ENCODE measurements around the gene NTHL1.
"Not testable (repeated sequence)": the region's sequence is repeated elsewhere in the genome, so short reads cannot be mapped to it uniquely, and the experiment has no call there.

The NTHL1 gene

DNA sequence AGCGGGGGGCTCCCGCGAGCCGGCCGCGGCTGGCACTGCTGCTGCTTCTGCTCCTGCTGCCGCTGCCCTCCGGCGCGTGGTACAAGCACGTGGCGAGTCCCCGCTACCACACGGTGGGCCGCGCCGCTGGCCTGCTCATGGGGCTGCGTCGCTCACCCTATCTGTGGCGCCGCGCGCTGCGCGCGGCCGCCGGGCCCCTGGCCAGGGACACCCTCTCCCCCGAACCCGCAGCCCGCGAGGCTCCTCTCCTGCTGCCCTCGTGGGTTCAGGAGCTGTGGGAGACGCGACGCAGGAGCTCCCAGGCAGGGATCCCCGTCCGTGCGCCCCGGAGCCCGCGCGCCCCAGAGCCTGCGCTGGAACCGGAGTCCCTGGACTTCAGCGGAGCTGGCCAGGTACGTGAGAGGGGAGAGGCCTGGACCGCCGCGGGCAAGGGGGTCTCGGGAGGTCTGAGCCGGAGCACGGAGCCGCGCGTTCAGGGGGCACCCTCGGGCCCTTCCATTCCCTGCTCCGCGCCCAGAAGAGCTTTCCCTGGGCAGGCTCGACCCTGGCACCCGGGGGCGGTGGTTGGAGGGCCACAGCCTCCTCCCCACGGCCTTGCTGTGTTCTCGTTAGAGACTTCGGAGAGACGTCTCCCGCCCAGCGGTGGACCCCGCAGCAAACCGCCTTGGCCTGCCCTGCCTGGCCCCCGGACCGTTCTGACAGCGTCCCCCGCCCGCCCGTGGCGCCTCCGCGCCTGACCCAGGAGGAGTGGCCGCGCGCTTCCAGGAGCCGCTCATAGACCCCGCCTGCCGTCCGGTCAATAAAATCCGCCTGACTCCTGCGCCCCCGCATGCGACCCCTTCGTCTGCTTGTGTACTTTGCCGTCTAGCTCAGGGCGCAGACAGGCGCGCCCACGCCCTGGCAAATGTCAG is 27.5 kb downstream of the NTHL1 start:
- TF ChIP-seq, protein P1, sequence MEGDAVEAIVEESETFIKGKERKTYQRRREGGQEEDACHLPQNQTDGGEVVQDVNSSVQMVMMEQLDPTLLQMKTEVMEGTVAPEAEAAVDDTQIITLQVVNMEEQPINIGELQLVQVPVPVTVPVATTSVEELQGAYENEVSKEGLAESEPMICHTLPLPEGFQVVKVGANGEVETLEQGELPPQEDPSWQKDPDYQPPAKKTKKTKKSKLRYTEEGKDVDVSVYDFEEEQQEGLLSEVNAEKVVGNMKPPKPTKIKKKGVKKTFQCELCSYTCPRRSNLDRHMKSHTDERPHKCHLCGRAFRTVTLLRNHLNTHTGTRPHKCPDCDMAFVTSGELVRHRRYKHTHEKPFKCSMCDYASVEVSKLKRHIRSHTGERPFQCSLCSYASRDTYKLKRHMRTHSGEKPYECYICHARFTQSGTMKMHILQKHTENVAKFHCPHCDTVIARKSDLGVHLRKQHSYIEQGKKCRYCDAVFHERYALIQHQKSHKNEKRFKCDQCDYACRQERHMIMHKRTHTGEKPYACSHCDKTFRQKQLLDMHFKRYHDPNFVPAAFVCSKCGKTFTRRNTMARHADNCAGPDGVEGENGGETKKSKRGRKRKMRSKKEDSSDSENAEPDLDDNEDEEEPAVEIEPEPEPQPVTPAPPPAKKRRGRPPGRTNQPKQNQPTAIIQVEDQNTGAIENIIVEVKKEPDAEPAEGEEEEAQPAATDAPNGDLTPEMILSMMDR (conservative IDR thresholded peaks at IDR 0.05; ENCODE audit: low read depth, low read length): no peak
- no peak for DNase-seq (ENCODE audit: low read depth)
- peak overlapping the region; percentile 20 for H3K4me3 ChIP-seq (ENCODE audit: low read length)

DNA sequence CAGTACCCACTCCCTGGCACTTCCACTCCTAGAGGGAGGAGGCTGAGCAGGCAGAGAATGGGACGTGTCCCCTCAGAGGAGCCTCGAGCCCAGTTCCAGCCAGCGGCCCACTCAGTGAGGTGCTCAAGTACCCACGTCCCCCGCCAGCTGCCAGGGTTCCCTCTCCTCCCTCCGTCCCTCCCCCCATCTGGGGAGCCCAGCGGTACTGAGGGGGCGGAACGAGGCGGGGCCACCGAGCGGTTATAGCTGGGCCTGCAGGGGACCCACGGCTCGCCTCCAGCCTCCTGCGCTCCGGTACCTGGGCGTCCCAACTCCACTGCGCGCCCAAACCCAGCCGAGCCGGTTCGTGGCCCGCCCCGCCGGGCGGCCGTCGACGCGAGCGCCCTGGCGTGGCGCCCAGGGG is 28.1 kb downstream of the NTHL1 start, which contains the start of gene NPW:
NPW (plus strand) TSS at position 268 of the 403 bp plus-strand sequence.
- peak within 1 kb of the TSS; percentile 20 for H3K4me3 ChIP-seq (ENCODE audit: low read length)
- no peak for DNase-seq (ENCODE audit: low read depth)
- TF ChIP-seq, protein P1 (conservative IDR thresholded peaks at IDR 0.05; ENCODE audit: low read depth, low read length): no peak

GRCh38 chr16:2016407-2016922 is 31.2 kb downstream of the NTHL1 start:
- TF ChIP-seq, protein P1 (conservative IDR thresholded peaks at IDR 0.05; ENCODE audit: low read depth, low read length): peak; percentile 59
- no peak overlapping the region for H3K4me3 ChIP-seq (ENCODE audit: low read length)
- DNase-seq (ENCODE audit: low read depth): no peak

DNA sequence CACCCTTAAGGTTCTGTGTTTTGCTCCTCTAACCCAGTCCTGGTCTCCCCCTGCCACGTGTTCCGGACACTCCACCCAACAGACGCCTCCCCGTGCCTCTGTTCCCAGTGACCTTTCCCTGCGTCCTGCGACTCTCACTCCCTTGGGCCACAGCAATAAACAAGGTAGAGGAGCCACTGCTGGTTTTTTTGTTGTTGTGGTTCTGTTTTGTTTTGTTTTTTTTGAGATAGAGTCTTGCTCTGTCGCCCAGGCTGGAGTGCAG is 31.8 kb downstream of the NTHL1 start:
- DNase-seq (ENCODE audit: low read depth): no peak
- TF ChIP-seq, protein P1 (conservative IDR thresholded peaks at IDR 0.05; ENCODE audit: low read depth, low read length): no peak
- H3K4me3 ChIP-seq (ENCODE audit: low read length): no peak overlapping the region

GRCh38 chr16:2015117-2015946 is 32.3 kb downstream of the NTHL1 start:
- no peak for DNase-seq (ENCODE audit: low read depth)
- no peak overlapping the region for H3K4me3 ChIP-seq (ENCODE audit: low read length)
- TF ChIP-seq, protein P1 (conservative IDR thresholded peaks at IDR 0.05; ENCODE audit: low read depth, low read length): no peak

GRCh38 chr16:2013527-2013926 is 34.1 kb downstream of the NTHL1 start:
- DNase-seq (ENCODE audit: low read depth): no peak
- TF ChIP-seq, protein P1 (conservative IDR thresholded peaks at IDR 0.05; ENCODE audit: low read depth, low read length): no peak
- H3K4me3 ChIP-seq (ENCODE audit: low read length): no peak overlapping the region

DNA sequence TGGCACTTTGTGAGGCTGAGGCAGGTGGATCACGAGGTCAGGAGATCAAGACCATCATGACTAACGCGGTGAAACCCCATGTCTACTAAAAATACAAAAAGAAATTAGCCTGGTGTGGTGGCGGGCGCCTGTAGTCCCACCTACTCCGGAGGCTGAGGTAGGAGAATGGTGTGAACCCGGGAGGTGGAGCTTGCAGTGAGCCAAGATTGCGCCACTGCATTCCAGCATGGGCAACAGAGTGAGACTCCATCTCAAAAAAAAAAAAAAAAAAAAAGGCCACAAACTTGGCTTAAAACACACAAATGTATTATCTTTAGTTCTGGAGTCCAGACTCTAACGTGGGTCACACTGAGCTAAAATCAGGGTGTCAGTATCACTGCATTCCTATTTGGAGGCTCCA is 35.9 kb downstream of the NTHL1 start:
- H3K4me3 ChIP-seq (ENCODE audit: low read length); DNase-seq (ENCODE audit: low read depth): not testable (repeated sequence)
